Renal cortex interstitium (tissue), 15 donors: ENCODE results near the gene H6PD. TPM values are rescaled to one million over a fixed set of nuclear protein-coding genes. Genes with fewer than 3 reads are reported as not detected.

Experiments
- DNase-seq, 11 donors: peaks; one replicate each; pipeline ENCODE4 v3.0.0-alpha.2; 2013; ENCODE audit warnings: low read depth in 9 of 11, low spot score in 4 of 11; ENCODE audit errors: extremely low read depth in 1 of 11
- long read RNA-seq, 16 experiments: transcript quantifications; one replicate each; lab custom pipeline, GENCODE V29; 2026
- polyA plus RNA-seq, 3 donors: library from polyadenylated mRNA; unstranded; fragments of 120-200 nt; gene quantifications; one replicate each; pipeline ENCODE4 v1.2.1, GENCODE V29; 2013; ENCODE audit not compliant: insufficient read length in 3 of 3

Gene H6PD
- 10 to 100 TPM; 35.7 to 42.3 (median 40.5) TPM for polyA plus RNA-seq
- long read RNA-seq, donor 1, partial matches to known transcripts = 6 of 6 reads
- long read RNA-seq, donor 1, other reads (novel, unspliced or antisense) = 0 of 6 reads
- long read RNA-seq, donor 2, full-length matches to known transcripts = 1 of 1 reads
- long read RNA-seq, donor 2, partial matches to known transcripts = 0 of 1 reads
- long read RNA-seq, donor 2, other reads (novel, unspliced or antisense) = 0 of 1 reads
- long read RNA-seq, donor 3, full-length matches to known transcripts = 4 of 4 reads
- long read RNA-seq, donor 3, partial matches to known transcripts = 0 of 4 reads
- long read RNA-seq, donor 3, other reads (novel, unspliced or antisense) = 0 of 4 reads
- long read RNA-seq, donor 4, full-length matches to known transcripts = 1 of 35 reads
- long read RNA-seq, donor 4, partial matches to known transcripts = 34 of 35 reads
- long read RNA-seq, donor 4, other reads (novel, unspliced or antisense) = 0 of 35 reads
- long read RNA-seq, donor 5 = 0 reads
- long read RNA-seq, donor 6, full-length matches to known transcripts = 8 of 33 reads
- long read RNA-seq, donor 6, partial matches to known transcripts = 25 of 33 reads
- long read RNA-seq, donor 6, other reads (novel, unspliced or antisense) = 0 of 33 reads
- long read RNA-seq, donor 7, full-length matches to known transcripts = 1 of 10 reads
- long read RNA-seq, donor 7, partial matches to known transcripts = 9 of 10 reads
- long read RNA-seq, donor 7, other reads (novel, unspliced or antisense) = 0 of 10 reads
- long read RNA-seq, donor 8, full-length matches to known transcripts = 5 of 5 reads
- long read RNA-seq, donor 8, partial matches to known transcripts = 0 of 5 reads
- long read RNA-seq, donor 8, other reads (novel, unspliced or antisense) = 0 of 5 reads
- long read RNA-seq, donor 9, full-length matches to known transcripts = 3 of 3 reads
- long read RNA-seq, donor 9, partial matches to known transcripts = 0 of 3 reads
- long read RNA-seq, donor 9, other reads (novel, unspliced or antisense) = 0 of 3 reads
- long read RNA-seq, donor 10, full-length matches to known transcripts = 2 of 7 reads
- long read RNA-seq, donor 10, partial matches to known transcripts = 5 of 7 reads
- long read RNA-seq, donor 10, other reads (novel, unspliced or antisense) = 0 of 7 reads
- long read RNA-seq, donor 11, full-length matches to known transcripts = 2 of 2 reads
- long read RNA-seq, donor 11, partial matches to known transcripts = 0 of 2 reads
- long read RNA-seq, donor 11, other reads (novel, unspliced or antisense) = 0 of 2 reads
- long read RNA-seq, donor 12 = 0 reads
- long read RNA-seq, donor 13, full-length matches to known transcripts = 5 of 26 reads
- long read RNA-seq, donor 13, partial matches to known transcripts = 11 of 26 reads
- long read RNA-seq, donor 13, other reads (novel, unspliced or antisense) = 10 of 26 reads
- long read RNA-seq, donor 14, full-length matches to known transcripts = 2 of 2 reads
- long read RNA-seq, donor 14, partial matches to known transcripts = 0 of 2 reads
- long read RNA-seq, donor 14, other reads (novel, unspliced or antisense) = 0 of 2 reads
- long read RNA-seq, donor 15, full-length matches to known transcripts = 1 of 1 reads
- long read RNA-seq, donor 15, partial matches to known transcripts = 0 of 1 reads
- long read RNA-seq, donor 15, other reads (novel, unspliced or antisense) = 0 of 1 reads
- long read RNA-seq, donor 16, full-length matches to known transcripts = 10 of 40 reads
- long read RNA-seq, donor 16, partial matches to known transcripts = 30 of 40 reads
- long read RNA-seq, donor 16, other reads (novel, unspliced or antisense) = 0 of 40 reads

GRCh38 chr1:9234223-9235095 is at the start of gene H6PD:
TSS of gene H6PD (plus strand) at chr1:9234774. CDS start at chr1:9244935, 10,161 bp downstream.
- DNase-seq = peak in 7 of 11 donors; percentile 64 to 82 (median 73)

DNA sequence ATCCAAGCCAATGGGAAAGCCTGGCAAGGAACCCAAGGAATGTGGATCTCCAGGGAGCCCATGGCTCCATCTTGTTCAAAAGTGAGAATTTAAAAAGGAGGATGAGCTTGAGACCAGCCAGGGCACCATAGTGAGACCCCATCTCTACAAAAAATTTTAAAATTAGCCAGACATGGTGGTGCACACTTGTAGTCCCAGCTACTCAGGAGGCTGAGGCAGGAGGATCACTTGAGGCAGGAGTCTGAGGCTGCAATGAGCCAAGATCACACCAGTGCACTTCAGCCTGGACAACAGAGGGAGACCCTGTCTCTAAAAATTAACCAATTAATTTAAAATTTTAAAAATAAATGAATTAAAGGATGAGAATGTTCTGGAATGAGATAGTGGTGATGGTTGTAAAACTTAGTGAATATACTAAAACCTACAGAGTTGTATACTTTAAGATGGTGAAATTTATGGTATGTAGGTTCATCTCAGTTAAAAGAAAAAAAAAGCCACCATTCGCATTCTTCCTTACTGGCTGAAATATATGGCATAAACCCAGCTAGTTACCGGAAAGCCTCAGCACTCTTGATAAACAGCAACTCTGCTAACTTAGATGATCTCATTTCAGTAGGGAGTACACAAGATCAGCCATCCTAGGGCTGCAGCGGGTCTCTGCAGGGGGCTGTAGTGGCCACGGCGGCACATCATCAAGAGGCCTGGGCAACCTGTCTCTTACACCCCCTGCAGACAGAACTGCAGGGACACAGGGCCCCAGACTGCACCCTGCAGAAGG is 48.3 kb upstream of the H6PD start:
- no peak for DNase-seq

- no peak for DNase-seq
Observed at GRCh38 chr1:9187004-9187403, 47.6 kb upstream of the H6PD start.

- DNase-seq = no peak
Observed at GRCh38 chr1:9190234-9190633, 44.3 kb upstream of the H6PD start.

DNA sequence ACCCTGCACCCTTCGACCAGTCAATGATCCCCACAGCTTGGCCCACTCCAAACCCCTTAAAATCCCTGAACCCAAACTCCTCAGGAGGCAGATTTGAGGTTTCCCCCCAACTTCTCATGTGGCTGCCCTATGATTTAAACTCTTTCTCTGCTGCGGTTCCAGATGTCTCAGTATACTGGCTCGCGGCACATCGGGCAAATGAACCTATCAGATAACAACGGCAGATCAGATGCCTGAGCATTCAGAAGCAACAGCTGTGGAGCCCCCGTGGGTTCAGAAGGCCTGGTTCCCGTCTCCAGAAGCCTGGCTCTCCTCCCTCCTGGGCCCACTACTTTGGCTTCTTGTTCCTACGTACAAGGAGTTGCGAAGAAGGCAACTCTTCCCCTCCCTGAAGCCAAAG is 43.3 kb upstream of the H6PD start:
- no peak for DNase-seq

GRCh38 chr1:9192578-9193232 is 41.9 kb upstream of the H6PD start:
- DNase-seq = no peak

DNA sequence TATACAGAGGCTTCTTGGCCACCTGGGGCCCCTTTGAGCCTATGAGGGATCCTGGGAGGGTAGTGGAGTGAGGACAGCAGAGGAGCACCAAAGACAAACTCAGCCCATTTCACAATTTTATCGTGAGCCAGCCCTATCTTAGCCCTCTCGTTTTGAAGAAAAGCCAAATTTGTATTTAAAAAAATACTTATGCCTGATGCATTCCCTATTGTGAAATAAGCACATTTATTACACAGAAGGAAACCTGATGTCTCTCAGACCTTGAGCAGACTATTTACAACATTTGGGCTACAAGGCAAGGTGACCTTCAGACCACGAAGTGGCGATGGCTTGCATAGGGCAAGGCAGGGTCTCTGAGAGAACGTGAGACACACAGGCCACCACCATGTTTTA is 41.3 kb upstream of the H6PD start:
- no peak for DNase-seq

GRCh38 chr1:9194024-9194423 is 40.5 kb upstream of the H6PD start:
- DNase-seq = no peak

DNA sequence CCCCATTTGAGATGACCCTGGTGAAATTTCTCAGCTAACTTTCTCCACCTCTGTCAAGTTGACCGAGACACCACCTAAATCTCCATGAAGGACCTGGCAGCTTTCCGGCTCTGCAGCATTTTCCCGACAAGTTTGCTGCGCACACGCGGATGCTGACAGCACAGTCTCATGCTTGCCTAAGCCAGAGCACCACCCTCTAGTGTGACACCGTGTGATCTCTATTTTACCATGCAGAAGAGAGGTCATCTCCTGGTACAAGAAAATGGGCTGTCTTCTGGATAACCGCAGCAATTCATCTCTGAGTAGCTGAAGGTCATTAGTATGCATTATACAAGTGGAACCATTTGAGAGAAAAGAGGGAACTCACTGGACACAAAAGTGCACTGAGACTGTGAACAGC is 38.9 kb upstream of the H6PD start:
- no peak for DNase-seq

DNA sequence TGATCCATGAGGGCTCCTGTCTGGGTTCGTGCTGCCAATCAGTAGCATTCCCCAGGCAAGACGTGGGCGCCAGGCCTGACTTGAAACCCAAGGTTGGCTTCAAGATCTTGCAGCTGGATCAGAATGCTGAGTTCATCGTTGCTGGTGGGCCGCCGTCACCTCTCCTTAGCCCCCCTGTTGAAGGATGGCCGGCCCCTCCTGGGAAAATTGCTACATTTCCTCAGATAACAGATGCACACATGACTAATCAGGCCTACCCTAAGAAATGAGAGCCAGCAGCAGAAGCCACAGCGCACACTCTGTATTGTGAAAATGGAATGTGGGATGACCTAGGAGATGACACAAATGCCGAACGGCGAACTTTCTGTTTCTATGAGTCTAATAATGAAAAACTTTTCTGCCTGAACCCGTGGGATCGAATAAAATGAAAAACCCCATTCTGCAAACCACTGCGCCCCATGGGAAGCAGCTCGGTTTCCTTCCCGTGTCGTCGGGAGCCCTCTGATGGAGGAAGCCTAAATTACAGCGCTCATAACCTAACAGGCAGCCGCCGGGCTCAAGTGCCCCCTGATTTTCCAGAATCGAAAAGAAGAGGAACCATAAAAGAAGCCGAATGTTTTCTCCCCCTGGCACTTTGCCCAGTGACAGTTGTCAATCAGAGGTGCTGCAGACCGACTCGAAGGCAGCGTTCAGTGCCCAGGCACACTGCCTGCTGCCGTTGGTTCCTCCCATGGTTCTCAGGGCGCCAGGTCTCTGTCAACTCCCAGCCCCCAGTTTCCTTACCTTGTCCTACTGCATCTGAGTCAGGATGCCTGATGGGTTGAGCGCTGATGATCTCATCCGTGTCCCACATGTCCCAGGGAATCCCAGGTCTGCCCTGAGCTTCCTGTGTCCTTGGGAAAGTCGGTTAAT is 38.2 kb upstream of the H6PD start:
- peak in 1 of 11 donors; percentile 48 for DNase-seq

- DNase-seq = no peak
Observed at GRCh38 chr1:9197186-9198099, 37.1 kb upstream of the H6PD start.

DNA sequence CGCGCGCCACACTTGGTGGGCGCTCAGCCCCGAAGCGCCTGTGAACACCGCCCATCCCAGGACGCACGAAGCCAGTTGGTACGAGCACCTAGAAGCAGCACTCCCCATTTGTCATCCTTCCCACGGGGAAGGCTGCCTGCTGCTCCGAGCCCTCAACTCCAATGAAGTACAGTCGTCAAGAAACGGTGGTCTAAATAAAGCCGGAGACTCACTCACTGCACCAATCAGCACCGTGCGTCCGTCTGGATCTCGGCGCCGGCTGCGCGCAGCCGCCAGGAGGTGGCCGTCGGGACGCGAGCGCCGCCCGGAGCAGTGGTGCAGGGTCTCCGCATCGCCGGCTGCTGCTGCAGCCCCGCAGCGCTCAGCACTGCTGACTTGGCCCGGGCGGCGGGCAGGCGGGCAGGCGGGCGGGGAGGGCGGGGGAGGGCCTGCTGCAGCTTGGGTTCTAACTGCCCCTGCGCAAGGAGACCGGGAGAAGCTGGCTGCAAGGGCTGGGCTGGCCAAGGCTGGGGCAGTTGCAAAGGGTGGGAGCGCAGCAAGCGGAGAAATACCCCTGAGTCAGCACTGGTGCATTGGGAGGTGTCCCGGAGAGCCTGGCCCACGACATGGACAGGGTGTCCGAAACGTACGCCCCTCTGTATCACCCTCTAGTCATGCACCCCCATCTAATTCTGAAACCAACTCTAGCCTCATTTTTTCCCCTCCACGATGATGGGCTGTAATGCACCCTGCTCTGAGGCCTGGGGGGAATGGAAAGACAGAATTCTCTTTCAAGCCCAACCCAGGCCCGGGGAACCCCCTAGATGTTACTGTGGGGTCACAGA is 35.8 kb upstream of the H6PD start:
- DNase-seq = no peak

GRCh38 chr1:9200441-9200840 is 34.1 kb upstream of the H6PD start:
- DNase-seq = no peak
